NCI-H1092 treated with DMSO at 0.1 percent for 48 hours (cell line): ENCODE measurements around the gene RBL1.
"Not testable (repeated sequence)": the region's sequence is repeated elsewhere in the genome, so short reads cannot be mapped to it uniquely, and the experiment has no call there.

ENCODE experiments used
- DNase-seq: peaks from one replicate; lab custom pipeline; 2025; lab: John Stamatoyannopoulos, UW

Gene RBL1

DNA sequence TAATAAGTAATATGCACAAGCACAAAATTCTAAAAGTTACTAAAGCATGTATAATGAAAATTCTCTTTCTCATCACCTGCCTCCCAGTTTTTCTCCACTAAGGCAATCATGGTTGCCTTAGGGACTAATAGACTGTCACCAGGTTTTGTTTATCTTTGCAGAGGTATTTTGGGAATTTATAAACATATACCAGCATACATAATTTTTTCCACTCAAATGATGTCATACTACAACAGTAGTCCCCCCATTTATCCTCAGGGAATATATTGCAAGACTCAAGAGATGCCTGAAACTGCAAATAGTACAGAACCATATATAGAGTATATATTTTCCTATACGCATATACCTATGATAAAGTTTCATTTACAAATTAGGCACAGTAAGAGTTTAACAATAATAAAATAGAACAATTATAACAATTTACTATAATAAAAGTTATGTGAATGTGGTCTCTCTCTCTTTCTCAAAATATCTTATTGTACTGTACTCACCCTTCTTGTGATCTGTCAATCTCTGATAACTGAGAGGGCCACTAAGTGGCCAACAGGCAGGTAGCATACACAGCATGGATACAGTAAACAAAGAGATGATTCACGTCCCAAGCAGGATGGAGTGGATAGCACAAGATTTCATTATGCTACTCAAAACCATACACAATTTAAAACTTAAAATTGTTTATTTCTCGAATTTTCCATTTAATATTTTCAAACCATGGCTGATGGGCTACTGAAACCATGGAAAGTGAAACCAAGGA, 19.7 kb downstream of the RBL1 start:
- DNase-seq: no peak

DNA sequence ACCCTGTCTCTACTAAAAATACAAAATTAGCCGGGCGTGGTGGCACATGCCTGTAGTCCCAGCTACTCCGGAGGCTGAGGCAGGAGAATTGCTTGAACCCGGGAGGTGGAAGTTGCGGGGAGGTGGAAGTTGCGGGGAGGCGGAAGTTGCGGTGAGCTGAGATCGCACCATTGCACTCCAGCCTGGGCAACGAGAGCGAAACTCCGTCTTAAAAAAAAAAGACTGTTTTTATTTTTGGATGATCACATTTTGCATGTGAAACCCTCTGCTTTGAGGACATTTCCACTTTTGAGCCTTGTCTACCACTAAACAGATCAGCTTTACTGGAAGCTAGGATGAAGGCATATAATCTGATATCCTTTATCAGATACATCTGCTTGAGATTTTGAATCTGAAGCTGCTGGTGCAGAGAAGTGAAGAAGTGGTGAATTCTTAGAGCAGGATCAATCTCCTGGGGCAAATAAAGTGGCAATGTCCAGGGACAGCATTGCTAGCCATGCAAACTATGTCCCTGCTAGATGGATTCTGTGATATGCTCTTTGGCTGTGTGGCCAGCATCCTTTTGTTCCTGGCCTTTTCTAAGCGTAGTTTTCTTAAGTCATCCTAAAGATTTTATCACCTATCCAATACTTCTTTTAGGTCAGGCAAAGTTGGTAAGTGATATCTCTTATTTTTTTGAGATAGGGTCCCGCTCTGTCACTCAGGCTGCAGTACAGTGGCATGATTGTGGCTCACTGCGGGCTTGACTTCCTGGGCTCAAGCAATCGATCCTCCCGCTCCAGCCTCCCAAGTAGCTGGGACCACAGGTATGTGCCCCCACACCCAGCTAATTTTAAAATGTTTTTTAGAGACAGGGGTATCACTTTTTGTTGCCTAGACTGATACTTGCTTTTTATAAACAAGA, 23.3 kb downstream of the RBL1 start:
- no peak for DNase-seq

DNA sequence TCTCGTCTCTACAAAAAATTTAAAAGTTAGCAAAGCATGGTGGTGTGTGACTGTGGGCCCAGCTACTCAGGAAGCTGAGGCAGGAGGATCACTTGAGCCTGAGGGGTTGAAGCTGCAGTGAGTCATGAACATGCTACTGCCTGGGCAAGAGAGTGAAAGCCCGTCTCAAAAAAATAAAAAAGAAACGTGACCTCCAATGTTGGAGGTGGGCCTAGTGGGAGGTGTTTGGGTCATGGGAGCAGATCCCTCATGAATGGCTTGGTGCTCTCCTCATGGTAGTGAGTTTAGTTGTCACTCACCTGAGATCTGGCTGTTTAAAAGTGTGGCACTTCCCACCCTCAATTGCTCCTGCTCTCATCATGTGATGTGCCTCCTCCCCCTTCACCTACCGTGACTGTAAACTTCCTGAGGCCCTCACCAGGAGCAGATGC, 24.3 kb downstream of the RBL1 start:
- DNase-seq: no peak

DNA sequence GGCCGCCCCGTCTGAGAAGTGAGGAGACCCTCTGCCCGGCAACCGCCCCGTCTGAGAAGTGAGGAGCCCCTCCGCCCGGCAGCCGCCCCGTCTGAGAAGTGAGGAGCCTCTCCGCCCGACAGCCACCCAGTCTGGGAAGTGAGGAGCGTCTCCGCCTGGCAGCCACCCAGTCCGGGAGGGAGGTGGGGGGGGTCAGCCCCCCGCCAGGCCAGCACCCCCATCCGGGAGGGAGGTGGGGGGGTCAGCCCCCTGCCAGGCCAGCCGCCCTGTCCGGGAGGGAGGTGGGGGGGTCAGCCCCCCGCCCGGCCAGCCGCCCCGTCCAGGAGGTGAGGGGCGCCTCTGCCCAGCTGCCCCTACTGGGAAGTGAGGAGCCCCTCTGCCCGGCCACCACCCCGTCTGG, 26.2 kb downstream of the RBL1 start:
- not testable (repeated sequence) for DNase-seq

DNA sequence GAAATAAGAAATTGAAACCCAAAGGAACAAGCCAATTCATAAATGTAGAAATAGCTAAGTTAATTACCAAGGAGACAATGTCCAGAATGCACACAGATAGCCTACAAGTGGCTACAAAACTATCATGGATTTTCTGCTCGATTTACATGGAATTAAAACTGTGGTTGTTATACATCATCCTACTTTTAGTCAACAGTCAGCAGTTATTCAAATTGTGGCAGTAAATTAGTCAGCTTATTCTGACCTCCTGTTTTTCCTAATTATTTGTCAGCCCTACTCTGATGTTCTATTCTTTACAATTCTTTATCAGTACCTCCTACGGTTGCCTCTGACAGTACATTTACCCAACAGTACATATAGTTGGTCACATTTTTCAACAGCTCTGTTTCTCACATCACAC, 29.6 kb downstream of the RBL1 start:
- no peak for DNase-seq

DNA sequence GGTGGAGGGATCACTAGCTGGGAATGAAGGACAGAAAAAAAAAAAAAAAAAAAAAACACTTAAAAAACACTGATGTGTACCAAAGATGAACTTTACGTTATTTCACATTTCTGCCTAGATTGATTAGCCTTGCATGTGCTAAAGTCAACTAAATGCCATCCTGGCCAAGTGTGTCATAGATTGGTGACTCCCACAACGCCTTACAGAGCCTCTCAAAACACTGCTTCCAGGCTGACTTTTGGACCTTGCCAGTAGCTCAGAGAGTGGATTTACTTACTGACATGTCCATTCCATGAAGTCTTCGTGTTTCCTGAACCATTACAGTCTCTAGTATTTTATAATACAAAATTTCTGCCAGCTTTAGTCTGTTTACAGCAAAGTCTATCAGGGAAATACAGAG, 40.5 kb downstream of the RBL1 start:
- DNase-seq: no peak

DNA sequence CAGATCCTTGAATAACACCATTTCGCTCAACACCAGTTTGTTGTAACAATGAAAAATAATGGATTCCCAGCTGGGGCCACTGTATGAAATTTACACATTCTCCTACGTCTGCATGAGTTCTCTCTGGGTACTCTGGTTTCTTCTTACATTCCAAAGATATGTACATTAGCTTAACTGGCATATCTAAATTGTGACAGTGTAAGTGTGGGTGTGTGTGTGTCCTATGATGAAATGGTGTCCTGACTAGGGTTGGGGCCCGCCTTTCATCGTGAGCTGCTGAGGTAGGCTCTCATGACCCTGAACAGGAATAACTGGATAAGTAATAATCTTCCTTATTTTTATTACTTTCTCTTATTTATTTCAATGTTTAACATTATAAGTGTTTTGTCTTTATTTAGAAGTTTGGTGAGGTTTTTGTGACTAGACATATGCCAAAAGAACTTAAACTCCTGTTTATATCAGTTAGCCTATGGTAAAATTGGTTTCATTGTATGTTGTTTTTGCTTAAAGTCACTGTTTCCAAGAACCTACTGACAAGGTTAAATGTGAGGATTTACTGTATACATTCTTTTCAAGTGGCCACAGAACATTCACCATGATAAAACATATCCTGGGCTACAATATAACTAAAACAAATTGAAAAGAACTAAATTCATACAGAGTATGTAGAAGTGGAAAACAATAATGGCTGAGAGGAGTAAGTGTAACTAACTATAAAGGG, 42.4 kb downstream of the RBL1 start:
- DNase-seq: no peak

DNA sequence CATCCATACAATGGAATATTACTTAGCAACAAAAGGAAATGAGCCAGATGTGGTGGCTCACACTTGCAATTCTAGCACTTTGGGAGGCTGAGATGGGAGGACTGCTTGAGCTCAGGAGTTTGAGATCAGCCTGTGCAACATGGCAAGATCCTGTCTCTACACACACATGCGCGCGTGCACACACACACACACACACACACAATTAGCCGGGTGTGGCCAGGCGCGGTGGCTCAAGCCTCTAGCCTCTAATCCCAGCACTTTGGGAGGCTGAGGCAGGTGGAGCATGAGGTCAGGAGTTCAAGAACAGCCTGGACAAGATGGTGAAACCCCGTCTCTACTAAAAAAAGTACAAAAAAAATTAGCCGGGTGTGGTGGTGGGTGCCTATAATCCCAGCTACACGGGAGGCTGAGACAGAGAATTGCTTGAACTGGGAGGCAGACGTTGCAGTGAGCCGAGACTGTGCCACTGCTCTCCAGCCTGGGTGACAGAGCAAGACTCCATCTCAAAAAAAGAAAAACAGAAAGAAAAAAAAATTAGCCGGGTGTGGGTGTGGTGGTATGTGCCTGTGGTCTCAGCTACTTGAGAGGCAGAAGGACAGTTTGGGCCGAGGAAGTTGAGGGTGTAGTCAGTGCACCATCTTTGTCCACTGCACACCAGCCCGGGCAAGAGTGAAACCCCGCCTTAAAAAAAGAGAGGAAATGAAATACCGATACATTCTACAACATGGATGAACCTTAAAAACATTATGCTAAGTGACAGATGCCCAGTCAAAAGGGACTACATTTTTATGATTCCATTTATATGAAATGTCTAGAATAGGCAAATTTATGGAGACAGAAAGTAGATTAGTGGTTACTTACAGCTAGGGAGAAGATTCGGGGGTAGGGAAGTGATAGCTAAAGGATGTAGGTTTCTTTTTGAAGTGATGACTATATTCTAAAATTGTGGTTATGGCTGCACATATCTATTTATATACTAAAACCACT, 52.5 kb downstream of the RBL1 start:
- DNase-seq: no peak

DNA sequence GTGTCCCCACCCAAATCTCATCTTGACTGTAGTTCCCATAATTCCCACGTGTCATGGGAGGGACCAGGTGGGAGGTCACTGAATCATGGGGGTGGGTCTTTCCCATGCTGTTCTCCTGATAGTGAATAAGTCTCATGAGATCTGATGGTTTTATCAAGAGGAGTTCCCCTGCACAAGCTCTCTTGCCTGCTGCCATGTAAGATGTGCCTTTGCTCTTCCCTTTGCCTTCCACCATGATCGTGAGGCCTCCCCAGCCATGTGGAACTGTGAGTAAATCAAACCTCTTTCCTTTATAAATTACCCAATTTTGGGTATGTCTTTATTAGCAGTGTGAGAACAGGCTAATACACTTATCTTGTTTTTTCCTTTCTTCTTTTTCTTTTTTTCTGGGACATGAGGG, 56.4 kb downstream of the RBL1 start:
- DNase-seq: not testable (repeated sequence)

DNA sequence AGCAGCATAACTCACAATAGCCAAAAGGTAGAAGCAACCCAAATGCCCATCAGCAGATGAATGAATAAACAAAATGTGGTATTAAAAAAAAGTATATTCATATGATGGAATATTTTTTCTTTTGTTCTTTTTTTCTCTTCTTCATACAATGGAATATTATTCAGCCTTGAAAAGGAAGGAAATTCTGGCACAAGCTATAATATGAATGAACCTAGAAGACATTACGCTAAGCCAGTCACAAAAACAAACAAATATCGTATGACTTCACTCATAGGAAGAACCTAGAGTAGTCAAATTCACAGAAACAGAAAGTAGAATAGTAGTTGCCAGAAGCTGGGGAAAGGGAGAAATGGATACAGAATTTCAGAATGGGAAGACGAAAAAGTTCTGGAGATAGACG, 63.7 kb downstream of the RBL1 start:
- no peak for DNase-seq

DNA sequence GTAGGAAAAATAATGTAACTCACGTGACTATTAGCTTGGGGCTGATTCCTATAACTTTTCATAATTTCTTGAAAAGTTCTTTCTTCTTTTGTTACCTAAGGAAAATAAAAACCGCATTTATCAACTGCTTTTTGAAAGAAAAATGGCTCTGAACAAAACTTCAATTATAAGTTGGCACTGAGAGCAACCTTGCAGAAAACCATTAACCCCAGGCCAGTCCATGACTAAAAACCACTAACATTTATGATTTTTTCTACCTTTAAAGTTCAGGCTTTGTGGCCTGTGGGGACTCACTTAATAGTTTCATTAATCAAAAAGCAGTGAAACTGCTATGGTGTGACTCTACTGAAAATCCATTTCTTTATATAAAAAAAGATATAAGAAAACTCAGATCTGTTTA, 75.2 kb downstream of the RBL1 start:
- no peak for DNase-seq

DNA sequence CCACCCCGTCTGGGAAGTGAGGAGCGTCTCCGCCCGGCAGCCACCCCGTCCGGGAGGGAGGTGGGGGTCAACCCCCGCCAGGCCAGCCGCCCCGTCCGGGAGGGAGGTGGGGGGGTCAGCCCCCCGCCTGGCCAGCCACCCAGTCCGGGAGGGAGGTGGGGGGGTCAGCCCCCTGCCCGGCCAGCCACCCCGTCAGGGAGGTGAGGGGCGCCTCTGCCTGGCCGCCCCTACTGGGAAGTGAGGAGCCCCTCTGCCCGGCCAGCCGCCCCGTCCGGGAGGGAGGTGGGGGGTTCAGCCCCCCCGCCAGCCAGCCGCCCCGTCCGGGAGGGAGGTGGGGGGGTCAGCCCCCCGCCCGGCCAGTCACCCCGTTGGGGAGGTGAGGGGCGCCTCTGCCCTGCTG, 83.2 kb downstream of the RBL1 start:
- not testable (repeated sequence) for DNase-seq

DNA sequence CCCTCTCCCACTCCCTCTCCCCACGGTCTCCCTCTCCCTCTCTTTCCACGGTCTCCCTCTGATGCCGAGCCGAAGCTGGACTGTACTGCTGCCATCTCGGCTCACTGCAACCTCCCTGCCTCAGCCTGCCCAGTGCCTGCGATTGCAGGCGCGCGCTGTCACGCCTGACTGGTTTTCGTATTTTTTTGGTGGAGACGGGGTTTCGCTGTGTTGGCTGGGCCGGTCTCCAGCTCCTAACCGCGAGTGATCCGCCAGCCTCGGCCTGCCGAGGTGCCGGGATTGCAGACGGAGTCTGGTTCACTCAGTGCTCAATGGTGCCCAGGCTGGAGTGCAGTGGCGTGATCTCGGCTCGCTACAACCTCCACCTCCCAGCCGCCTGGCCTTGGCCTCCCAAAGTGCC, 83.9 kb downstream of the RBL1 start:
- not testable (repeated sequence) for DNase-seq

DNA sequence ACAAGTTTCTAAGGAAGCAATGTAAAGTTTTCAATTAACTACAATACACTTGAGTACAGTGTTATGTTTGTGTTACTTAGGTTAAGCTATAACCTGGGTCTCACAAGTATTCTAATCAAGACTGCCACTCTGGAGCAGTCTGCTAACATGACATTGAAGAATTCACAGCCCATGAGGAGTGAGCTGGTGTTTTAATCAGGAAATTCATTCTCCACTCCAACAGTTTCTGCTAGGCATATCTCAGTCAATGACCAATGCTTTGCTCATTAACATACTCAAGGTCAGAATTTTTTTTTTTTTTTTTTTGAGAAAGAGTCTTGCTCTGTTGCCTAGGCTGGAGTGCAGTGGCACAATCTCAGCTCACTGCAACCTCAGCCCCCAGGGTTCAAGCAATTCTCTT, 84.7 kb downstream of the RBL1 start:
- DNase-seq: no peak

DNA sequence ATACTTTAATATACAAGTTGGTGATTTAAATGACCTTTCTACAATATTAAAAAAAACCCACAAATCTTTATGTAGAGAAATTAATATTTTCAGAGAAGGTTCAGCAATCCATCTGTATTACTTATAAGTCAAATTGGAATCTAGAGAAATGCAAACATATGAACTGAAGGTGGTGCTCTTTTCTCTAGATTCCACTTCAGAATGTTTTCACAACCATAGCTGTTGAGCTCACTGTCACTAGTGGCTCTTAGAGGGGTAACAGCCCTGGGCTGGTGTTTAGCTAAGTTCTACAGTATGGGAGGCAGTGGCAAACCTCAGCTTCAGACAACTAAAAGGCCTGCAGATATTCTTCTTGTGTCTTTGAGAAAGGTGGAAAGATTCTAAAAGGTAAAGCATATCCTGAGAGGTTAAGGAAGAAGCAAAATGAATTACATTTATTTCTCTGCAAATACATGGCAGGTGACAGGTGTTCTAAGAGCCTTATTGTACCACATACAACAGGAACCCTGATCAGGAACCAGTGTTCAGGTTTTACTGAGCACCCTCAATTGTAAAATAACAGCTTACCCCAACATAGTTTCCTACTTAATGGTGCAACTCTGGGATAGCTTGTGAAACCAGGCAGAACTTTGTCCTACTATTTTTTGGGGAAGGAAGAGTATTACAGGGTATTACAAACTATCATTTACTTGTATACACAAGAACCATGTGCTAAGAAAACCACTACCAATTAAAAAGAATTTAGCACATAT, 87.7 kb downstream of the RBL1 start:
- DNase-seq: no peak

DNA sequence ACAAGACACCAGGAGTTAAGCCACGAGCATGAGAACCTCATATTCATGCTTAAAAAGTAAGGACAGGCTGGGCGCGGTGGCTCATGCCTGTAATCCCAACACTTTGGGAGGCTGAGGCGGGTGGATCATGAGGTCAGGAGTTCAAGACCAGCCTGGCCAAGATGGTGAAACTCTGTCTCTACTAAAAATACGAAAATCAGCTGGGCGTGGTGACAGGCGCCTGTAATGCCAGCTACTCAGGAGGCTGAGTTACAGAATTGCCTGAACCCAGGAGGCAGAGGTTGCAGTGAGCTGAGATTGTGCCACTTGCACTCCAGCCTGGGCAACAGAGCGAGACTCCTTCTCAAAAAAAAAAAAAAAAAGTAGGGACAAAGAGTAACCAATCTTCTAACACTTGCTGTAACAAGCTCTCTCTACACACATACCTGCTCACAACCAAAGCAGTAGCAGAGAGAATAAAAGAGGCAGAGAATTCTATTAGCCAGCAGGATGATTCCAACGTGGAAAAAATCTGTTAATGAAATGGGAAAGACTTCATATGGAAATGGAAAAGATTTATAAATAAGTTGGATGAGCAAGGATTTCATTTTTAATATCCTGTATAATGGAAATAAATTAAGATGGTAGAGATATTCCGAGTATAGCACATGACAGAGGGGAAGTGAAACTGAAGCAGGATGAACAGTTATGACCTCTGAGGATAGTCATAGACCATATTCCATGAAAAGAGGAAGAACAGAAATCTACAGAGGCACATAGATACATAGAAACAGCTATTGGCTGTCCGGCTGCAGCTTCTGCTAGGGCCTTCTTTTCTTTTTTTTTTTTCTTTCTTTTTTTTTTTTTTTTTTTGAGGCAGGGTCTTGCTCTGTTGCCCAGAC, 90.5 kb downstream of the RBL1 start:
- DNase-seq: not testable (repeated sequence)

DNA sequence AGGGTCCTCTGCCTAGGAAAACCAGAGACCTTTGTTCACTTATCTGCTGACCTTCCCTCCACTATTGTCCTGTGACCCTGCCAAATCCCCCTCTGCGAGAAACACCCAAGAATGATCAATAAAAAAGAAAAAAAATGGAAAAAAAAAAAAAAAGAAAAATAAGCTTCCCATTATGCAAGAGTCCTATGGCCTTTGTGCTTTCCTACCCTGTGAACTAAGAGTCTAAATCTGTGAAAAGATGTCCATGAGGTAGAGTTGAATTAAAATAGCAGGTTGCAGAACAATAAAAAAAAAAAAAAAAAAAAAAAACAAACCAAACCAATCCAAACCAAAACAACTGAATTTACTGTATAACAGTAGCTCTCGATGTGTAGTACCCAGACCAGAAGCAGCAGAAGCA, 94.2 kb downstream of the RBL1 start:
- not testable (repeated sequence) for DNase-seq

DNA sequence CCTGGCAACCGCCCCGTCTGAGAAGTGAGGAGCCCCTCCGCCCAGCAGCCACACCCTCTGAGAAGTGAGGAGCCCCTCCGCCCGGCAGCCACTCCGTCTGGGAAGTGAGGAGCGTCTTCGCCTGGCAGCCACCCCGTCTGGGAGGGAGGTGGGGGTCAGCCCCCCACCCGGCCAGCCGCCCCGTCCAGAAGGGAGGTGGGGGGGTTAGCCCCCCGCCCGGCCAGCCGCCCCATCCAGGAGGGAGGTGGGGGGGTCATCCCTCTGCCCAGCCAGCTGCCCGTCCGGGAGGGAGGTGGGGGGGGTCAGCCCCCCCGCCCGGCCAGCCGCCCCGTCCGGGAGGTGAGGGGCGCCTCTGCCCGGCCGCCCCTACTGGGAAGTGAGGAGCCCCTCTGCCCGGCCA, 95.6 kb downstream of the RBL1 start:
- not testable (repeated sequence) for DNase-seq

DNA sequence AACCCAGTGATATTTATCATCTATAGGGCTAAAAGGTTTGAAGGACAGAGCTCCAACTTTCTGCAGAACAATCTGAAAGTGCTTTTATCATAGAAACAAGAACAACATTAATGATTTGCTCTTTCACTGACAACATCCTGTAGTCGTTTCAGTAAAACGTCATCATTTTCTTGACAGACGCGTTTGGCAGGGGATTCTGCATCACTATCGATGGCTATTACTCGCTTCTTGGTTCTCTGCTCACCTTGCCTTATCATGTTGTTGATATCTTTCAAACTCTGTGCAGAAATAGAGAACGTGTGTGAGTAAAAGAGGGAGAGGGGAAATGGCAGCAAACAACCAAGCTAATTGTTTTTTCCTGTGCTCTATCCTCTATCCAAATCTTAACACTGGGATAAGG, 97.1 kb downstream of the RBL1 start:
- DNase-seq: no peak

DNA sequence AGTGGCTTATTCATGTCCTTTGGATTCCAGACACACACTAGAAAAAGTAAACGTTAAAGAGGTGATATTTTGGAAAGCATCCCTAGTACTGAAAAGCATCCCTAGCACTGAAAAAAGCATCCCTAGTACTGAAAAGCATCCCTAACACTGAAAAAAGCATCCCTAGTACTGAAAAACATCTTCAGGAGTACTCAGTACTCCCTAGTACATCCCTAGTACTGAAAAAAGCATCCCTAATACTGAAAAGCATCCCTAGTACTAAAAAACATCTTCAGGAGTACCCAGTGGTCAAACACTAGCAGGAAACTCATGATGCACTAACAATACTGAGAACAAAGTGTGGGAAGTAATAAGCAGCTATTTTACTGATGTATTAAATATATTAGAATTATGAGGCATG, 98.7 kb downstream of the RBL1 start:
- DNase-seq: no peak
